Heart left ventricle (tissue), 13 donors: ENCODE data around the gene RALGAPA1.

Experiments used
- POLR2A ChIP-seq, 2 donors: fragments of 450-650 bp; IDR thresholded peaks; one replicate each; pipeline ENCODE4 v1.6.1; 2017; ENCODE audit warnings: antibody characterized with exemption in 2 of 2, mild to moderate bottlenecking in 2 of 2, moderate library complexity in 2 of 2
- TF ChIP-seq, protein P1 (sequence below), 12 donors: fragments of 200-600 bp; sonication (generic) in 4 of 12; IDR thresholded peaks; one replicate each; pipeline versions ENCODE4 v1.5.0 to v1.8.0; 2018 to 2022; ENCODE audit warnings: antibody characterized with exemption in 12 of 12, mild to moderate bottlenecking in 5 of 12
- donor health status: ischemic (EF 13 %, LVEDD 7.1; RV severe dilation, severe dysfunction).
- donor health status: DM: no; HTN: yes; CAD: no.
- donor health status: DM: no; HTN: no; CAD: no.
- donor health status: ischemic (EF 25% LVEDD 6.9; RV normal size, moderate dysfunction).
- donor health status: ischemic (EF 25% LVEDD 5.7; RV mildly dilated, moderate dysfunction).
- donor health status: ischemic (EF 35%, LVEDD 5.7; RV mildly dilated, moderate dysfunction).
- donor health status: nonischemic (EF 11% LVEDD 7.7; RV severe dilation, severe dysfunction).
- donor health status: DM: yes; HTN: yes; CAD: no.
- donor health status: PGD.
- donor health status: ischemic (EF 29% LVEDD 5.4; RV normal size, mild dysfunction).
- donor health status: nonischemic (EF 23%, LVEDD 6.1; RV moderate dilation, normal function).

DNA sequence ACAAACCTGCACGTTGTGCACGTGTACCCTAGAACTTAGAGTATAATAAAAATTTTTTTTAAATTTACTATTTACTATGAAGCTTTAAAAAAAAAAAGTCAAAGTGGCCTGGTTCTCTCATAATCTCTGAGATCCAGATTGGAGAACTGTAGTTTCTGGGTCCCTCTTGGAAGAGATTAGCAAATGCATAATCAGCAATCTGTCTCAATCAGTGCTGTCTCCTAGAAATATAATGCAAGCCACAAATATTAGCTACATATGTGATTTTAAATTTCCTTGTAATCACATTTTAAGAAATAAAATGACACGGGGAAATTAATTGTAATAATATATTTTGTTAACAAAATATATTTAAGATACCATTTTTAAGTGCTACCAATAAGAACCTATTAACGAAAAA is 32.3 kb downstream of the RALGAPA1 start:
- TF ChIP-seq, protein P1, sequence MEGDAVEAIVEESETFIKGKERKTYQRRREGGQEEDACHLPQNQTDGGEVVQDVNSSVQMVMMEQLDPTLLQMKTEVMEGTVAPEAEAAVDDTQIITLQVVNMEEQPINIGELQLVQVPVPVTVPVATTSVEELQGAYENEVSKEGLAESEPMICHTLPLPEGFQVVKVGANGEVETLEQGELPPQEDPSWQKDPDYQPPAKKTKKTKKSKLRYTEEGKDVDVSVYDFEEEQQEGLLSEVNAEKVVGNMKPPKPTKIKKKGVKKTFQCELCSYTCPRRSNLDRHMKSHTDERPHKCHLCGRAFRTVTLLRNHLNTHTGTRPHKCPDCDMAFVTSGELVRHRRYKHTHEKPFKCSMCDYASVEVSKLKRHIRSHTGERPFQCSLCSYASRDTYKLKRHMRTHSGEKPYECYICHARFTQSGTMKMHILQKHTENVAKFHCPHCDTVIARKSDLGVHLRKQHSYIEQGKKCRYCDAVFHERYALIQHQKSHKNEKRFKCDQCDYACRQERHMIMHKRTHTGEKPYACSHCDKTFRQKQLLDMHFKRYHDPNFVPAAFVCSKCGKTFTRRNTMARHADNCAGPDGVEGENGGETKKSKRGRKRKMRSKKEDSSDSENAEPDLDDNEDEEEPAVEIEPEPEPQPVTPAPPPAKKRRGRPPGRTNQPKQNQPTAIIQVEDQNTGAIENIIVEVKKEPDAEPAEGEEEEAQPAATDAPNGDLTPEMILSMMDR (IDR thresholded peaks at IDR 0.05) = no peak
- no peak for TF ChIP-seq POLR2A (IDR thresholded peaks at IDR 0.05)
